Fibroblast of pulmonary artery (primary cell): Measurements from ENCODE around the gene HNRNPA3.

Experiments
- DNase-seq: peaks from one replicate; pipeline ENCODE4 v3.0.0-alpha.2; 2010; ENCODE audit warnings: low read depth
- H3K4me3 ChIP-seq: replicated peaks from 2 replicates; pipeline ENCODE4 v1.5.1; 2011; ENCODE audit warnings: low read depth, mild to moderate bottlenecking, control low read depth, low read length, moderate library complexity
- TF ChIP-seq, protein P1 (sequence below): IDR thresholded peaks from 2 replicates; pipeline ENCODE4 v1.5.1; 2011; ENCODE audit warnings: mild to moderate bottlenecking, control low read depth, low read length, inconsistent platforms; ENCODE audit errors: missing control alignments

HNRNPA3 gene

DNA sequence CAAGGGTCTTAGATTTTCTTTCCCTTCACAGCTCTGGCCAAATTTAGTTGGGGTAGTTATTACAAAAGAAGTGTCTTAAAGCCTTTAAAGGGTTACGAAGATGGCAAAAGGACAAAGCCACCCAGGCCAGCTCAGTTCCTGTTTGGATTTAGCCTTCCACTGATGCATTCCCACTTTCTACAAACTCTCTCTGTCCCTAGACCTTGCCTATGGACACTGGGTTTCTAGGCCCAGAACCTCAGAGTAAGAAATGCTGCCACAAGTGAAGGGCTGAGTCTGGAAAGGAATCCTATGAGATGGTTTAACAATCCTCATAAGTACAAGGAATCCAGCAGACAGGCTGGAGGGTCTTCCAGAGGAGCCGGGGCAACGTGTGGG lies 38.6 kb downstream of the HNRNPA3 start:
- DNase-seq, result no peak
- TF ChIP-seq, protein P1, sequence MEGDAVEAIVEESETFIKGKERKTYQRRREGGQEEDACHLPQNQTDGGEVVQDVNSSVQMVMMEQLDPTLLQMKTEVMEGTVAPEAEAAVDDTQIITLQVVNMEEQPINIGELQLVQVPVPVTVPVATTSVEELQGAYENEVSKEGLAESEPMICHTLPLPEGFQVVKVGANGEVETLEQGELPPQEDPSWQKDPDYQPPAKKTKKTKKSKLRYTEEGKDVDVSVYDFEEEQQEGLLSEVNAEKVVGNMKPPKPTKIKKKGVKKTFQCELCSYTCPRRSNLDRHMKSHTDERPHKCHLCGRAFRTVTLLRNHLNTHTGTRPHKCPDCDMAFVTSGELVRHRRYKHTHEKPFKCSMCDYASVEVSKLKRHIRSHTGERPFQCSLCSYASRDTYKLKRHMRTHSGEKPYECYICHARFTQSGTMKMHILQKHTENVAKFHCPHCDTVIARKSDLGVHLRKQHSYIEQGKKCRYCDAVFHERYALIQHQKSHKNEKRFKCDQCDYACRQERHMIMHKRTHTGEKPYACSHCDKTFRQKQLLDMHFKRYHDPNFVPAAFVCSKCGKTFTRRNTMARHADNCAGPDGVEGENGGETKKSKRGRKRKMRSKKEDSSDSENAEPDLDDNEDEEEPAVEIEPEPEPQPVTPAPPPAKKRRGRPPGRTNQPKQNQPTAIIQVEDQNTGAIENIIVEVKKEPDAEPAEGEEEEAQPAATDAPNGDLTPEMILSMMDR, result no peak
- no peak overlapping the region for H3K4me3 ChIP-seq

DNA sequence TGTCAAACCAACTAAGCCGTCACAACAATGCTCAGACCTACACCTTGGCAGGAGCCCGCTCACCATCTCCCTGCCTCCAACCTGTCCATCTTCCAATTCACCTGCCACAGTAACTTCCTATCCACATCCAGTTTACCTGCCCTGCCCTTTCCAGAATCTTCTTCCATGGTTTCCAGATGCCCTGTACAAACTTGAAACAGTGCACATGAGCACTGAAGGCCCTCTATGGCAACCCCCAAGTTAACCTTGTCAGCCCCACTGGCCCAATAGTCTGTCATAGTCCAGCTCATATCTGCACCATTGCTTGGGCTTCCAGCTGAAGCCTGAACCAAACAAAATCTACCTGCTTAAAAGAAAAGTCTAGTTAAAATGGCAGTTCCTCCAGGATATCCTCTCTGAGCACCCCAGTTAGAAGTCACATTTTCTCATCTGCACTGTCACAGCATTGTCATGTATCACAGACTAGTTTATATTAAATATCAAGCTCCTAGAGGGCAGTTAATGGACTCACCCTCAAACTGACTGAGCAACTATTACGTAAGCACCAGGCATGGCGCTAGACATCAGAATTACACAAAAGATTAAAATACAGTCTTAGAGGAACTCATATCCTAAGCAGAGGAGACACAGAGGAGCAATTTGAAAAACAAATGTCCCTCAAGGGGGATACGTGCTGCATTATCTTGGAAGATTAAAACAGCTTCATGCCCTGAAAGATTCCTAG lies 40.4 kb downstream of the HNRNPA3 start:
- TF ChIP-seq, protein P1, result no peak
- no peak overlapping the region for H3K4me3 ChIP-seq
- DNase-seq, result no peak

DNA sequence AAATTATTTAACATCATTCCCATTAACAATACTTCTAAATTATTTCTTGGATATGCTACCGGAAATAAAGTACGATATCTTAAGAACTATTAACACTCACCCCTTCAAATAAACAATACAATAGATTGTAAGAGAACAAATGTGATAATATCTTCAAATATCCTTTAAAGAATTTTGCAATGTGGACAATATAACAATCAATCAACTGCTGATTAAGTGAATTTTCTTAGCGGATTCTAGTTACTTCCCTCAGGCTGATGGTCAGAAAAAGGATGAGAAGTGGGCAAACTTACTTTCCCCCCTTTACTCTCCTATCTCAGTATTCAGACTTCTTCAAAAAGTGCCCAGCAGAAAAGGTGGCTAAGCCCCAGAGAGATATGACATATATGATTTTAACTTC lies 41.1 kb downstream of the HNRNPA3 start:
- H3K4me3 ChIP-seq, result no peak overlapping the region
- TF ChIP-seq, protein P1, result no peak
- no peak for DNase-seq

DNA sequence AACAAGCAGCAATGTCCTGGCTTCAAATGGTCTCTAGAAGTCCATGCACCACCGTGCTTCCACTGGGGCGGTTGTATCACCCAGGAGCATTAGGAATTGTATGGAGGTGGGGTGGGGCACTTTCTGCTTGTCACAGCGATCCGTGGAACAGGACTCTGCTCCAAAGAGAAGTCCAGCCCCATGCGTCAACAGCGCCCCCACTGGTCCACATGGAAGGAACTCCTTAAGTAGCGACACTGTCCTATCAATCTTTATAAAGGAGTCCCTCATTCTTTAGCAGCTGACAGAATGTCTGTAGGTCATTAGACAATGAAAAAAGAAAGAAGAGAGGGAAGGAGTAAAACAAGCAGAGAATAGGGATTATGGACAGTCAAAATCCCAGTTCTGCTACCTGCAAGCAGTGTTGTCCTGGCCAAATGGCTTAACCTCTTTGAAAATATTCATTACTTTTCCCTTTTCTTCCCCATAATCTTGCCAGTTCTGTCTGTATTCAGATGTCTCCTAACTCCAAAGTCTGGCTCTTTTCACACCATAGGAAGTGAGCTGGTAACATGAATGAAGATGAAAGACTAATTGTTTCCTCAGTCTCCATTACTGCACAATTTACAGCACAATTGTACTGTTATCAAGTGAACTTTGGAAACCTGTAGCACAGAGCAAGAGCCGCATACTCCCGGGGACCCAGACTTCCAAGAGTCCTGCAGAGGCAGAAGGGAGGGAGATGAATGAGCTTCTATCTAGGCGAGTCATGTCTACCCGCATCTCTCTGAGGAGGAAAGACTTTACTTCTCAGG lies 42.0 kb downstream of the HNRNPA3 start:
- TF ChIP-seq, protein P1, result peak; percentile 51
- DNase-seq, result peak; percentile 48
- no peak overlapping the region for H3K4me3 ChIP-seq

DNA sequence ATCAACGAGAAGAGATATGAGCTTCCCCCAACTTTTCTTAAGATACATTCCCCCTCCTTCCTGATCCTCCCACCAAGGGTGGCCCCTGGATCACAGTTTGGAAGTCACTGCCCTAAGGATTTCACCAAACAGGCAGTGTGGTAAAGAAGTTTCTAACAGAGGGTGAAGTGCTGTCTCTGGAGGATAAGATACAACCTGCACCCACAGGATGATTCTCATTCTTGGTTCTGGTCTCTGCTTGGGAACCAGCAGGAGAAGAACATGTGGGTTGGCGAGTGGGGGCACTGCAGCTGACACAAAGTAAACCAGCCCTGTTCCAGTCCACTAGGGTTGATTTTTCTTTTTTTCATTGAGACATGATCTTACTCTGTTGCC lies 42.6 kb downstream of the HNRNPA3 start:
- TF ChIP-seq, protein P1, result no peak
- no peak for DNase-seq
- no peak overlapping the region for H3K4me3 ChIP-seq

DNA sequence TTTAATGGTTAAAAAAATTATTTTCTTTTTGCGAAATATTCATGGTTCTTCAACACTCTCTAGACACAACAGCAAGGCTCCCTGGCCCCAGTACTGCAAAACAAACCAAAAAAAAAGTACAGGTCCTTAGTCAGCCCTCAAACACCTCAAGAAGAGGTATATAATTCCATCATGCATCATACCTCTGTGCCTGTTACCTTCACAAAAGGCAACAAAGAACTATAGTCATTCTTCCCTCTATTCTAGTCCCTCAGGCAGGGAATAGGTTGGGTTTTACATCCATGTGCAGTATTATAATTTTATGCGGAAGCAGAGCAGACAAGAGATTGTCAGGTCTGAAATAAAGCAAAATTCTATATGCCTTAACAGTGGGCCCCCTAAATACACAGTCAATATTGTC lies 43.4 kb downstream of the HNRNPA3 start:
- TF ChIP-seq, protein P1, result no peak
- no peak overlapping the region for H3K4me3 ChIP-seq
- DNase-seq, result no peak
